Uterus (tissue), 4 donors: Measurements from ENCODE around the gene CYP4B1. TPM values are rescaled to one million over a fixed set of nuclear protein-coding genes. Genes with fewer than 3 reads are reported as not detected.
"Not testable (repeated sequence)": the region's sequence is repeated elsewhere in the genome, so short reads cannot be mapped to it uniquely, and the experiment has no call there.

Source experiments
- DNase-seq, 2 donors: peaks; one replicate each; pipeline ENCODE4 v3.0.0-alpha.2; 2019 to 2020
- H3K27ac ChIP-seq, 2 donors: fragments of 200-600 bp; sonication (generic); 1 replicate in 1 of 2; 2 replicates in 1 of 2; pipeline ENCODE4 v1.5.1; 2016 to 2018
- H3K27me3 ChIP-seq, 2 donors: fragments of 200-600 bp; sonication (generic); one replicate each; pipeline ENCODE4 v1.5.1; 2018 to 2019; ENCODE audit warnings: control low read depth in 1 of 2
- H3K36me3 ChIP-seq, 2 donors: fragments of 200-600 bp; sonication (generic); one replicate each; pipeline ENCODE4 v1.5.1; 2019; ENCODE audit warnings: control low read depth in 1 of 2
- H3K4me1 ChIP-seq, 2 donors: fragments of 200-600 bp; sonication (generic); one replicate each; pipeline ENCODE4 v1.5.1; 2018 to 2019; ENCODE audit warnings: control low read depth in 1 of 2
- H3K4me3 ChIP-seq, 2 donors: fragments of 200-600 bp; sonication (generic); 1 replicate in 1 of 2; 2 replicates in 1 of 2; pipeline ENCODE4 v1.5.1; 2018 to 2019; ENCODE audit warnings: mild to moderate bottlenecking in 1 of 2
- H3K9me3 ChIP-seq, 2 donors: fragments of 200-600 bp; sonication (generic); one replicate each; pipeline ENCODE4 v1.5.1; 2019; ENCODE audit warnings: control low read depth in 1 of 2
- POLR2A ChIP-seq, 2 donors: fragments of 450-650 bp; IDR thresholded peaks; one replicate each; pipeline ENCODE4 v1.6.1; 2016; ENCODE audit warnings: antibody characterized with exemption in 2 of 2, mild to moderate bottlenecking in 1 of 2, moderate library complexity in 1 of 2
- intact Hi-C: fragments of 100-400 bp; cut with DNase I; formaldehyde crosslinking; loops from one replicate; pipeline ENCODE4 v1.15.1; 2023; ENCODE audit warnings: low total_unique reads
- total RNA-seq, 4 donors: library from RNA; depleted of rRNA in 3 of 4; stranded (reverse); fragments of >200 nt in 3 of 4; gene quantifications; one replicate each; pipeline versions ENCODE4 v1.1.0 to v1.2.4, GENCODE V29; 2014 to 2023
- TF ChIP-seq, protein P1 (sequence below), 4 experiments: fragments of 200-600 bp in 2 of 4; fragments of 450-650 bp in 2 of 4; sonication (generic) in 2 of 4; IDR thresholded peaks; one replicate each; pipeline ENCODE4 v1.5.1; 2016 to 2019; ENCODE audit warnings: antibody characterized with exemption in 4 of 4, mild to moderate bottlenecking in 2 of 4, moderate library complexity in 1 of 4
- donor health status: DM: yes; HTN: yes; CAD: no.

Gene CYP4B1
- total RNA-seq, 4 donors from 2014 or later = 4.9 to 37.6 (median 10.1) TPM

- no peak overlapping the region for H3K27ac ChIP-seq
- intact Hi-C loops = no loop called here
- no peaks in the 10 kb centered on the region for H3K4me1 ChIP-seq
- DNase-seq = no peak
- H3K9me3 ChIP-seq = no peaks in the 10 kb centered on the region
- H3K27me3 ChIP-seq = no peaks in the 10 kb centered on the region
- H3K36me3 ChIP-seq = no peaks in the 10 kb centered on the region
- TF ChIP-seq POLR2A (IDR thresholded peaks at IDR 0.05) = no peak
- no peak overlapping the region for H3K4me3 ChIP-seq
These were observed 20.5 kb downstream of the CYP4B1 start for GRCh38 chr1:46819335-46819734.

GRCh38 chr1:46820076-46820475 is 21.2 kb downstream of the CYP4B1 start:
- no peaks in the 10 kb centered on the region for H3K36me3 ChIP-seq
- H3K27me3 ChIP-seq = no peaks in the 10 kb centered on the region
- peak overlapping the region in 1 of 2 donors; percentile 3 for H3K27ac ChIP-seq
- no peaks in the 10 kb centered on the region for H3K9me3 ChIP-seq
- H3K4me3 ChIP-seq = no peak overlapping the region
- TF ChIP-seq POLR2A (IDR thresholded peaks at IDR 0.05) = no peak
- TF ChIP-seq, protein P1, sequence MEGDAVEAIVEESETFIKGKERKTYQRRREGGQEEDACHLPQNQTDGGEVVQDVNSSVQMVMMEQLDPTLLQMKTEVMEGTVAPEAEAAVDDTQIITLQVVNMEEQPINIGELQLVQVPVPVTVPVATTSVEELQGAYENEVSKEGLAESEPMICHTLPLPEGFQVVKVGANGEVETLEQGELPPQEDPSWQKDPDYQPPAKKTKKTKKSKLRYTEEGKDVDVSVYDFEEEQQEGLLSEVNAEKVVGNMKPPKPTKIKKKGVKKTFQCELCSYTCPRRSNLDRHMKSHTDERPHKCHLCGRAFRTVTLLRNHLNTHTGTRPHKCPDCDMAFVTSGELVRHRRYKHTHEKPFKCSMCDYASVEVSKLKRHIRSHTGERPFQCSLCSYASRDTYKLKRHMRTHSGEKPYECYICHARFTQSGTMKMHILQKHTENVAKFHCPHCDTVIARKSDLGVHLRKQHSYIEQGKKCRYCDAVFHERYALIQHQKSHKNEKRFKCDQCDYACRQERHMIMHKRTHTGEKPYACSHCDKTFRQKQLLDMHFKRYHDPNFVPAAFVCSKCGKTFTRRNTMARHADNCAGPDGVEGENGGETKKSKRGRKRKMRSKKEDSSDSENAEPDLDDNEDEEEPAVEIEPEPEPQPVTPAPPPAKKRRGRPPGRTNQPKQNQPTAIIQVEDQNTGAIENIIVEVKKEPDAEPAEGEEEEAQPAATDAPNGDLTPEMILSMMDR (IDR thresholded peaks at IDR 0.05) = no peak
- no peaks in the 10 kb centered on the region for H3K4me1 ChIP-seq
- no peak for DNase-seq
- intact Hi-C loops = no loop called here

DNA sequence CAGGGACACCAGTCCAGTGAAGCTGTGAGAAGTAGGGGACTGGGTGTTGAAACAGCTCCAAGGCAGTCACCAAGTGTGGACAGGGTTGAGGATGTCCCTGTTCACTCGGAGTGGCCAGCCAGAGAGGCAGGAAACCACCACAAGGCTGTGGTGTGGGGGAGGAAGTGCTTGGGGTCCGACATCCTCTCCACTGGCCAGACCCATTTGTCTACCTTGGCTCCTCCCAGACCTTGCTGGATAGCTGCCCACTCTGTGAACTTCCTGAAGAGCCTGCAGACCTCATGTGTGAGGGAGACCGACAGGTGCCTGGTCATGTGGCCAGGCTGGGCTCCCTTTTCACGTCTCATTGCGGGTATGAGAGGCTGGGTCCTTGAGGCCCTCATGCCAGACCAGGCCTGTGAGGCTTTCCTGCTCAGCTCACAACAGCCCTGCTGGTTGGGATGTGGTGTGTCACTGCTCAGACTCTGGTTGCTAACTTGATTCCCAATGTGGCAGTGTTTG is 21.8 kb downstream of the CYP4B1 start:
- no peak for DNase-seq

DNA sequence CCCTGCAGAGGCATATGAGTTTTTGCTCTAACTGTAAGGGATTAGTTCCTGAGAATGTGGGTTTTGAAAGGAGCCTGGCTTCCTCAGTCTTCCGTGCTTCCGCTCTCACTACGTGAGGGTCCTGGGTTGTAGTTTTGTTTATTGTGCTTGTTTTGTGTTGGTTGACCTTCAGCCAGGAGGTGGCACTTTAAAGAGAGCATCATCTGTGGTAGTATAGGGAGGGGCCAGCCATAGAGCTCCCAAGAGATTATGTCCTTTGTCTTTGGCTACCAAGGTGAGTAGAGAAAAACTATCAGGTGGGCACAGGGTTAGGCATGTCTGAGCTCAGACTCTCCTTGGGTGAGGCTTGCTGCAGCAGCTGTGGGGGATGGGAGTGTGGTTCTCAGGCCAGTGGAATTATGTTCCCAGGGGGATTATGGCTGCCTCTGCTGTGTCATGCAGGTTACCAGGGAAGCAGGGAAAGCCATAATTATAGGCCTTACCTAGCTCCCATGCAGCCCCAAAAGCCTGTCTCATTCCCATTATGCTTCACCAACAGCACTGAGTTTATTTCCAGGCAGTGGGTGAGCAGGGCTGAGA is 23.5 kb downstream of the CYP4B1 start:
- H3K4me3 ChIP-seq = no peak overlapping the region
- no peaks in the 10 kb centered on the region for H3K36me3 ChIP-seq
- no peaks in the 10 kb centered on the region for H3K9me3 ChIP-seq
- H3K27ac ChIP-seq = no peak overlapping the region
- no peak for DNase-seq
- no peaks in the 10 kb centered on the region for H3K4me1 ChIP-seq
- no peaks in the 10 kb centered on the region for H3K27me3 ChIP-seq
- TF ChIP-seq, protein P1 (IDR thresholded peaks at IDR 0.05) = no peak
- TF ChIP-seq POLR2A (IDR thresholded peaks at IDR 0.05) = no peak
- intact Hi-C loops = no loop called here

More for the DNA sequence above, 21.8 kb downstream of the CYP4B1 start:
- no peaks in the 10 kb centered on the region for H3K27me3 ChIP-seq
- no peaks in the 10 kb centered on the region for H3K9me3 ChIP-seq
- peak overlapping the region in 1 of 2 donors; percentile 3 for H3K27ac ChIP-seq
- no peak overlapping the region for H3K4me3 ChIP-seq
- intact Hi-C loops = no loop called here
- H3K4me1 ChIP-seq = no peaks in the 10 kb centered on the region
- H3K36me3 ChIP-seq = no peaks in the 10 kb centered on the region
- no peak for TF ChIP-seq POLR2A (IDR thresholded peaks at IDR 0.05)
- TF ChIP-seq, protein P1 (IDR thresholded peaks at IDR 0.05) = no peak

DNA sequence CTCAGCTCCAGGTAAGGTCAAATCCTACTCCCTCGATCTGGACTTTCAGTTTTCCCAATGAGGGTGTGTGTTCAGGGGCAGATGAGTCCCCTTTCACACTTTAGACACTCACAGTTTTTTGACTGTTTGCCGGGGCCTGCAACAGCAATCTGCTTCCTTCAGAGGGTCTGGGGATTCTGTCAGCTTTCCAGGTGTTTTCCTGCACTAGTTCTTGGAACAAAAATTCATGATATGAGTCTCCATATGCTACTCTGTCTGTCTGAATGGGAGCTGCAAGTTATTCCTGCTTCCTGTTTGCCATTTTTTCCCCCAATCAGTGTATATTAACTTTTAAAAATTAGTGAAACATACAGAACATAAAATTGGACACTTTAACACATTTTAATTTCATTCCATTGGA is 24.3 kb downstream of the CYP4B1 start:
- intact Hi-C loops = no loop called here
- no peak overlapping the region for H3K27ac ChIP-seq
- no peaks in the 10 kb centered on the region for H3K4me1 ChIP-seq
- H3K36me3 ChIP-seq = no peaks in the 10 kb centered on the region
- H3K4me3 ChIP-seq = no peak overlapping the region
- no peaks in the 10 kb centered on the region for H3K9me3 ChIP-seq
- no peaks in the 10 kb centered on the region for H3K27me3 ChIP-seq
- DNase-seq = no peak
- TF ChIP-seq, protein P1 (IDR thresholded peaks at IDR 0.05) = no peak
- no peak for TF ChIP-seq POLR2A (IDR thresholded peaks at IDR 0.05)

DNA sequence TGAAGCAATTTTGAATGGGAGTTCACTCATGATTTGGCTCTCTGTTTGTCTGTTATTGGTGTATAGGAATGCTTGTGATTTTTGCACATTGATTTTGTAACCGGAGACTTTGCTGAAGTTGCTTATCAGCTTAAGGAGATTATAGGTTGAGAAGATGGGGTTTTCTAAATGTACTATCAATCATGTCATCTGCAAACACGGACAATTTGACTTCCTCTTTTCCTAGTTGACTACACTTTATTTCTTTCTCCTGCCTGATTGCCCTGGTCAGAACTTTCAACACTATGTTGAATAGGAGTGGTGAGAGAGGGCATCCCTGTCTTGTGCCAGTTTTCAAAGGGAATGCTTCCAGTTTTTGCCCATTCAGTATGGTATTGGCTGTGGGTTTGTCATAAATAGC is 28.0 kb downstream of the CYP4B1 start:
- intact Hi-C loops, H3K27me3 ChIP-seq, DNase-seq, H3K4me3 ChIP-seq, H3K4me1 ChIP-seq, H3K36me3 ChIP-seq, H3K9me3 ChIP-seq, H3K27ac ChIP-seq: not testable (repeated sequence)
